GM19328 (cell line): ENCODE results near the gene PTDSS2.
"Not testable (repeated sequence)": the region's sequence is repeated elsewhere in the genome, so short reads cannot be mapped to it uniquely, and the experiment has no call there.

Experiments used
- ATAC-seq: cut with Tn5 transposase; IDR thresholded peaks from one replicate; pipeline ENCODE4 v1.9.1; 2021; ENCODE audit warnings: mild to moderate bottlenecking, moderate library complexity; ENCODE audit not compliant: unreplicated experiment

The PTDSS2 gene

DNA sequence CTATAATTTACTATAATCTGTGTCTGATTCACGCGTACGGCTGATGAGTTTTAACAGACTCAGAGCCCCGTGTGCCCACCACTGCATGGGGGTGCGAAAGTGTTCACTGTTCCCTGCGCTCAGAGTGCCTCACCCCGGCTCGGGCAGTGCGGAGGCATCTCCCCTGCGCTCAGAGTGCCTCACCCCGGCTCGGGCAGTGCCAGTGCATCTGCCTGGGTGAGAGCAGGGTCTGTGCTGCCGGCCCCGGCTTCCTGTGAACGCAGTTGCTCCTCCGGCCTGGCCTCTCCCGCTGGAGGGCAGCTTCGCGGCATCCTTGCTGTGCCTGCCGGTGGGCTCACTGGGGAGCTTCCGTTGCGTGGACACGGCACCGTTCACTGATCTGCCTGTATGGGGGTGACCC lies 14.2 kb downstream of the PTDSS2 start:
- no peak for ATAC-seq

- no peak for ATAC-seq
Observed at GRCh38 chr11:465896-466530, 15.9 kb downstream of the PTDSS2 start.

DNA sequence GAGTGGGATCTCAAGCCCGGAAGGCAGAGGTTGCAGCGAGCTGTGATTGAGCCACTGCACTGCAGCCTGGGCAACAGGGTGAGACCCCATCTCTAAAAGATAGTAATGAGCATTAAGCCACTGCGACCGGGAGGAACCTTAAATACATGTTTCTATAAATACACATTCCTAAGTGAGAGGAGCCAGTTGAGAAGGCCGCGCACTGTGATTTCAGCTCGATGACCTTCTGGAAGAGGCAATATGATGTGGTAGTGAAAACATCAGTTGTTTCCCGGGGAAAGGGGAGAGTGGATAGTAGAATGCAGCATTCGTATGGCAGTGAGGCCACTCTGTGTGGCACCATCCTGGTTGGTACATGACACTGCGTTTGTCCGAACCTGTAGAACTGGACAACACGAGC lies 18.0 kb downstream of the PTDSS2 start:
- no peak for ATAC-seq

GRCh38 chr11:468493-468892 lies 18.4 kb downstream of the PTDSS2 start:
- no peak for ATAC-seq

GRCh38 chr11:469026-469683 lies 19.1 kb downstream of the PTDSS2 start:
- not testable (repeated sequence) for ATAC-seq

DNA sequence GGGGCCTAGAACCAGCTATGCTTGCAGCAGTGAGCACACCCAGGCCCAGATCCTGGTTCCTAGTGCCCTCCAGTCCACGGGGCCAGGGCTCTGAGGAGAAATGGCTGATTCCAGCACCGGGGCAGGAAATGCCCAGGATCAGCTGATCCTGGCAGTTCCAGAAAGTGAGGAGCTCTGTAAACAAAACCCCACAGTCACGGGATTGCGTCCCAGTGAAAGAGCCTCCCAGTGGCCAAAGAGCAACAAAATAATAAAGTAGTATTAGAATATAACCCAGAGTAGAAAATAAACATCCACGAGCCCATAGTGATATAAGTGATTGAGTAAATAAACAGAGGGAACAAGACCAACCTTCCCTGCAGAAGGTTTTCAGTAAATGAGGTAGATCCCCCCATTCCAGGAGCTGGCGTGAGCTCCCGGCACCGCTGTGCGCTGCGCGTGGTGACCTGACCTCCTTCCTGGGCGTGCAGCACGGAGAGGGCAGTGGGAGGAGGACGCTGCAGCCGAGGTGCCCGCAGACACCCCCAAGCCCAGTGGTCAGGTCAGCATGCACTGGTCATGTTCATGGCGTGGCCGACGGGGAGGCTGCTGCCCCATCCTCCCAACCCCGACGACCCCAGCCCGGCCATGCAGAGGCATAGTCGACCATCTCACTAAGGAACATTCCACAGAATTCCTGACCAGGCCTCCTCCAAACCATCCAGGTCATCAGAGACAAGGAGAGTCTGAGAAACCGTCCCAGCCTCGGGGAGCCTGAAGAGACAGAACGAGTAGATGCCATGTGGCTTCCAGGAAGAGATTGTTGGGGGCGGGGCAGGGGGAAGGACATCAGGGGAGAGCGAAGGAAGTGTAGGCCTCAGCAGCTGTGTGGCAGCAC lies 19.8 kb downstream of the PTDSS2 start:
- no peak for ATAC-seq

GRCh38 chr11:471468-472145 lies 21.5 kb downstream of the PTDSS2 start:
- no peak for ATAC-seq

DNA sequence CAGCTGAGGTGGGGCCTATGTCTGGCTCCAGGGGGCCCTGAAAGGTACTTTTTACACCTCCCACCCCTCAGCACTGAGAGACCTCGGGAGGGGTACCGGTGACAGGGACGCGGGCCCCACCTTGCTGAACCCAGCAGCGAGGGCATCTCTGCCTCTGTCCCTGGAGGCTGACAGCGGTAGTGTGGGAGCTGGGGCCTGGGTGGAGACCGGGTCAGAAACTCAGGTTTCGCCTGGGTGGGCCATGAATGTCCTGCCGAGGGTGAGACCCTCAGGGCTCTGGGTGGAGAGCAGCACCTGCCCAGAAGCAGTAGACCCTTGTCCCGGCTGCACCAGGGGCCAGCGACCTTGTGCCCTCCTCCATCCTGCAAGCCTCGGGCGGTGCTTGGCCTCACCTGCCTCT lies 22.2 kb downstream of the PTDSS2 start:
- ATAC-seq, result no peak

DNA sequence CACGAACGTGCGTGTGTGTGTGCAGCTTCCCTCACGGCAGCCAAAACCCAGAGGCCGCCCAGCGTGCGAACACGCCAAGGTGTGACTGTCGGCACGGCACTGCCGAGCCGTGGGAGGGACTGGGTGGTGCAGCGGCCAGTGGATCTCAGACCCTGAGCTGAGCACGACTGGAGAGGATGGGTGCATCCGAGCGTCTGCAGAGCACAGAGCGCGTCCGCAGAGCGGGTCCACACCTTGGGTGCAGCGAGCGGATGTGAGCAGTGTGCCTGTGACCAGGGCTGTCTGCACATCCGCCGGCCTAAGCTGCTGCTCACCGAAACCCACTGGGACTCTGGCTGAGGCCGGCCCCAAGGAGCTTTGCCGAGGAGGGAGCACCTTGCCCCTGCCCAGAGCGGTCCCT lies 22.7 kb downstream of the PTDSS2 start:
- no peak for ATAC-seq

GRCh38 chr11:473415-473814 lies 23.3 kb downstream of the PTDSS2 start:
- no peak for ATAC-seq

GRCh38 chr11:473962-474785 lies 24.1 kb downstream of the PTDSS2 start:
- ATAC-seq, result no peak

GRCh38 chr11:474914-475506 lies 24.9 kb downstream of the PTDSS2 start:
- no peak for ATAC-seq

GRCh38 chr11:475941-476340 lies 25.9 kb downstream of the PTDSS2 start:
- no peak for ATAC-seq

GRCh38 chr11:476416-476815 lies 26.3 kb downstream of the PTDSS2 start:
- ATAC-seq, result no peak

DNA sequence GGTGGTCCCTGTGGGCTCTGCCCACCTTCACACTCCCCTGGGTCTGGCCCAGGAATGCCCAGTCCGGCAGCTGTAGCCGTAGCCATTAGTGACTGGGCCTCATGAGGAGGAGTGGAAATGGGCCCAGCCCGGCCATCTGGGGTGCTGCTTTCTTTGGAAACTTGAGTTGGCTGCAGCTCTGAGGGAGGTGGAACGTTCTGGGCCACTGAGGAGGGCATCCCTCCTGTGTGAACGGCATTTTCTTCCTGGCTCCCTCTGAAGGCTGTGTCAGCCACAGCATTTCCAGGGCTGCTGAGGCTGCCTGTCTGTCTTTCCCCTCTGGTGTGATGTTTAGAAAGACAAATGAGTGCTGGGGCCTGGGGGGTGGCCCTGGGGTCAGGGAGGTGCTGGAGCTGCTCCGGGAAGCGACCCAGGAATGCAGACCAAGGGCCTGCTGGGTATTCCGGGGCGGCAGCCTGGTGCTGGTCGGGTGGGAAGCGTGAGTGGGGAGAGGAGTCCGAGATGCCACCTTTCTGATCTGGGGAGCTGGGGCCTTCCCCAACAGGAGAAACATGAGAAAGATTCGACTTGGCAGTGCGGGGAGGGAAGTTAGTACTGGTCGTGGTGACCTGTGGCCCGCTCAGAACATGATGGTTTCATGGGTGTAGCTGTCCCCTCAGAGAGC lies 27.1 kb downstream of the PTDSS2 start:
- ATAC-seq, result no peak

DNA sequence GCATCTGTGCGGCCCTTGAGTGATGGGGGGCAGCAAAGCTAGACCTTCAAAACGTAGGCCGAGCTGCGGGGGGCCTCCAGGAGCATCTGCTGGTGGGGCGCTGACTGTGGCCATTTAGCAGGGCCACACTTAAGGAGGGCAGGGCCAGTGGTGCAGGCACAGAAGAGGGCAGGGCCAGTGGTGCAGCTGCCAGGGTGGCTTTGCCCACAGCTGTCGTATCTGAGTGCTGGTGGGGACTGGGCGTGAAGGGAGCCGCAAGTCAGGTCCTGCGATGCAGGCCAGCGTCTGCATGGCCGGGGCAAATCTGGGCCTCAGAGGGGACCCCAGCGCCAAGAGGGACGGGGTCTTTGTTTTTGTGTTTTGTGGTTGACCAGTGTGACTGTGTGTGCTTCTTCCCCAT lies 29.2 kb downstream of the PTDSS2 start:
- ATAC-seq, result no peak

DNA sequence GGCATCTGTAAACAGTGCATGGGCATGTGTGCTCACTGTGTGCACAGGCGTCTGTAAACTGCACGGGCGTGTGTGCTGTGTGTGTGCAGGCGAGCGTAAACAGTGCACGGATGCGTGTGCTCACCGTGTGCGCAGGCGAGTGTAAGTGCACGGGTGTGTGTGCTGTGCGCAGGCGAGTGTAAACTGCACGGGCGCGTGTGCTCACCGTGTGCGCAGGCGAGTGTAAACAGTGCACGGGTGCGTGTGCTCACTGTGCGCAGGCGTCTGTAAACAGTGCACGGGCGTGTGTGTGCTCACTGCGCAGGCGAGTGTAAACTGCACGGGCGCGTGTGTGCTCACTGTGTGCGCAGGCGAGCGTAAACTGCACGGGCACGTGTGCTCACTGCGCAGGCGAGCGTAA lies 34.5 kb downstream of the PTDSS2 start:
- no peak for ATAC-seq

GRCh38 chr11:486189-486588 lies 36.1 kb downstream of the PTDSS2 start:
- no peak for ATAC-seq

GRCh38 chr11:487571-488021 lies 37.5 kb downstream of the PTDSS2 start:
- no peak for ATAC-seq
